ENCODE data around the gene UHMK1. TPM values are rescaled to one million over a fixed set of nuclear protein-coding genes. Genes with fewer than 3 reads are reported as not detected.

The UHMK1 gene
- total RNA-seq, 1 experiment from 2014 or later = 15.8 TPM

DNA sequence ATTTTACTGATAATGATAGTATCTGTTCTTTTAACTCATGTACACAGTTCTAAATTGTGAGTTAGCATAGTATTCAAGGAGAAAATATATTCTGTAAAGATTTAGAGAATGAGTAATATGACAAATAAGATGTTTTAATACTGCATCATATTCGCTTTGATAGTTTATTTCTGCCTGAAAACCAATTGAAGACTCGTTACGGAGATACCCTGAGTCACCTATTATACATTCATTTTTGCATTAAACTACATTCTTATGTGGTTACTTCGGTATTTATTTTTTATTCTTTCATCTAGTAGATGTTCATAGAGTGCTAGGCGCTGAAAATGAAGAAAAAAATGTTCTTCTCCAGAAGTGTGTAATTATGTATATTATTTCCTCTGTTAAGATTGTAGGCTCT is 5.3 kb downstream of the UHMK1 start:
- Histone ChIP-seq H2BK12ac (ENCODE audit: insufficient read length, low read depth, low read length) (no peak overlapping the region), H3K27me3 (ENCODE audit: insufficient read depth, low read length) (no peaks in the 10 kb centered on the region), H3K4me2 (ENCODE audit: insufficient read depth, insufficient read length, low read length) (no peak overlapping the region), H3K56ac (ENCODE audit: insufficient read length, low read depth, low read length) (no peak overlapping the region), H3K4ac (ENCODE audit: low read depth, low read length) (no peak overlapping the region), H4K20me1 (ENCODE audit: control insufficient read depth, insufficient read depth, insufficient read length) (no peaks in the 10 kb centered on the region), H2BK5ac (ENCODE audit: insufficient read length, low read length) (no peak overlapping the region), H2BK15ac (ENCODE audit: low read depth, low read length) (no peak overlapping the region), H2AK5ac (ENCODE audit: insufficient read length, low read length) (no peak overlapping the region), H3K4me1 (ENCODE audit: insufficient read depth, low read length) (no peaks in the 10 kb centered on the region), H3K23ac (ENCODE audit: insufficient read length, low read depth, low read length) (no peak overlapping the region), H3K27ac (ENCODE audit: insufficient read length, low read depth, low read length) (no peak overlapping the region), H3T11ph (ENCODE audit: low read length) (no peak overlapping the region), H3K79me1 (ENCODE audit: insufficient read depth, low read depth, low read length, poor library complexity, severe bottlenecking) (peaks cover 3% of the 10 kb centered on the region), H3K9ac (ENCODE audit: extremely low read depth, insufficient read length, low read length) (no peak overlapping the region), H2BK20ac (ENCODE audit: low read depth, low read length, poor library complexity, severe bottlenecking) (no peak overlapping the region), H2BK120ac (ENCODE audit: low read depth, low read length, poor library complexity, severe bottlenecking) (no peak overlapping the region), H3K9me3 (ENCODE audit: control insufficient read depth, low read depth, low read length) (no peaks in the 10 kb centered on the region), H4K5ac (ENCODE audit: insufficient read length, low read depth, low read length) (no peak overlapping the region), H2AFZ (ENCODE audit: low read length) (no peak overlapping the region), H3K14ac (ENCODE audit: insufficient read depth, low read length) (no peak overlapping the region), H3K79me2 (ENCODE audit: insufficient read depth, low read length) (peaks cover 11% of the 10 kb centered on the region; the same call in 1 of the 2 replicates), H4K8ac (replicated peaks; ENCODE audit: insufficient read length, low read depth, low read length) (no peak overlapping the region), H4K91ac (ENCODE audit: insufficient read length, low read depth, low read length) (no peak overlapping the region), H3K18ac (ENCODE audit: insufficient read length, low read depth, low read length) (no peak overlapping the region), H3K23me2 (ENCODE audit: insufficient read length, low read depth, low read length, poor library complexity, severe bottlenecking) (no peaks in the 10 kb centered on the region)
- TF ChIP-seq, protein P1, sequence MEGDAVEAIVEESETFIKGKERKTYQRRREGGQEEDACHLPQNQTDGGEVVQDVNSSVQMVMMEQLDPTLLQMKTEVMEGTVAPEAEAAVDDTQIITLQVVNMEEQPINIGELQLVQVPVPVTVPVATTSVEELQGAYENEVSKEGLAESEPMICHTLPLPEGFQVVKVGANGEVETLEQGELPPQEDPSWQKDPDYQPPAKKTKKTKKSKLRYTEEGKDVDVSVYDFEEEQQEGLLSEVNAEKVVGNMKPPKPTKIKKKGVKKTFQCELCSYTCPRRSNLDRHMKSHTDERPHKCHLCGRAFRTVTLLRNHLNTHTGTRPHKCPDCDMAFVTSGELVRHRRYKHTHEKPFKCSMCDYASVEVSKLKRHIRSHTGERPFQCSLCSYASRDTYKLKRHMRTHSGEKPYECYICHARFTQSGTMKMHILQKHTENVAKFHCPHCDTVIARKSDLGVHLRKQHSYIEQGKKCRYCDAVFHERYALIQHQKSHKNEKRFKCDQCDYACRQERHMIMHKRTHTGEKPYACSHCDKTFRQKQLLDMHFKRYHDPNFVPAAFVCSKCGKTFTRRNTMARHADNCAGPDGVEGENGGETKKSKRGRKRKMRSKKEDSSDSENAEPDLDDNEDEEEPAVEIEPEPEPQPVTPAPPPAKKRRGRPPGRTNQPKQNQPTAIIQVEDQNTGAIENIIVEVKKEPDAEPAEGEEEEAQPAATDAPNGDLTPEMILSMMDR (conservative IDR thresholded peaks at IDR 0.05) = no peak
- Mint-ChIP-seq H3K27ac (no peak overlapping the region), H3K4me1 (peaks cover 8 to 10% of the 10 kb centered on the region in 2 experiments), H3K4me3 (no peak overlapping the region), H3K9me3 (no peaks in the 10 kb centered on the region), H3K36me3 (ENCODE audit: insufficient read depth in 1 of 3, low read depth in 3 of 3) (peaks cover 23 to 56% (median 55%) of the 10 kb centered on the region in 3 experiments), H3K27me3 (ENCODE audit: low read depth) (no peaks in the 10 kb centered on the region)
- no CpG with 5 or more reads among the region's 5 CpGs for WGBS (ENCODE audit: extremely low coverage, insufficient read length, low lambda C conversion rate)
- DNase-seq = no peak

Measured in H9 (cell line).